ENCODE measurements around the gene ENOX2.

Gene ENOX2

GRCh38 chrX:130909469-130910136 is 6.6 kb upstream of the ENOX2 start:
- Histone ChIP-seq H3K4me1 (ENCODE audit: control insufficient read depth, insufficient read depth, low read length) (no peaks in the 10 kb centered on the region), H3K36me3 (ENCODE audit: control insufficient read depth, insufficient read depth, low read length, severe bottlenecking) (no peaks in the 10 kb centered on the region), H3K9me3 (ENCODE audit: control insufficient read depth, low read length) (no peaks in the 10 kb centered on the region), H3K4me3 (ENCODE audit: low read length) (no peak overlapping the region), H3K27me3 (replicated peaks; ENCODE audit: control insufficient read depth, insufficient read depth, low read length) (peaks cover 13% of the 10 kb centered on the region), H3K9ac (ENCODE audit: low read length) (no peak overlapping the region)
- DNase-seq (ENCODE audit: low read depth) = no peak

DNA sequence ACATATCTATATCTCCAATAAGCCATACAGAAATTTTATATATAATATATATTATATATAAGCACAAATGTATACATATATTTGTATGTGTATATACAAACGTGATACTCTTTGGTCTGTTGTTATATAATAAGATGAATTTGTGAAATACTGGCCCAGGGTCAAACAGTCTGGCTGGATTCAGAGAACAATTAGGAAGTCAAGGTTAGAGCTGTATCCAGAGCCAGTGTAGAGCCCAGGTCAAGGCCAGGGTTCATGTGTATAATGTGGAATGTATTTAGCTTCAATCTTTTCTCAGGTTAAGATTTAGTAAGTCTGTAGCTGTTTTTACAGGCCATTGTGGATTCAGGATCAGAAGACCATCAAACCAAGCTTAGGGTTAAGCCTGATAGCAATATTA is 3.8 kb upstream of the ENOX2 start:
- H3K36me3 ChIP-seq (ENCODE audit: control insufficient read depth, insufficient read depth, low read length, severe bottlenecking) = no peaks in the 10 kb centered on the region
- no peaks in the 10 kb centered on the region for H3K9me3 ChIP-seq (ENCODE audit: control insufficient read depth, low read length)
- H3K27me3 ChIP-seq (replicated peaks; ENCODE audit: control insufficient read depth, insufficient read depth, low read length) = peaks cover 17% of the 10 kb centered on the region
- peaks cover 2% of the 10 kb centered on the region for H3K4me1 ChIP-seq (ENCODE audit: control insufficient read depth, insufficient read depth, low read length)
- no peak for DNase-seq (ENCODE audit: low read depth)
- H3K9ac ChIP-seq (ENCODE audit: low read length) = no peak overlapping the region
- no peak overlapping the region for H3K4me3 ChIP-seq (ENCODE audit: low read length)

DNA sequence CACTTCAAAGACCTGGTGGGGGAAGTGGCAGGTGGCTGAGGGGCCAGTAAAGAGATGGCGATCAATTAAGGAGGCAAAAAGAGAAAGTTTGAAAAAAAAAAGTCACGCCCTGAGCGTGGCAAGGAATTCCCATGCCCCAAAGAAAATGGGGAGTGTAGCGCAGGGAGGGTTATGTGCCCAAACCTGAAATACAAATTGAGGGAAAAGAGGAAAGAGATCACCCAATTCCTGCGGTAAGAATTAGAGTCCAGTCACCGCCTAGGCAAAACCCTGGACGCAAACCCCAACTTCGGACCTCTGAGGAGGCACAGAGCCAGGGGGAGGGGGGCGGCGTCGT is 595 bp downstream of the ENOX2 start:
- Histone ChIP-seq H3K4me1 (ENCODE audit: control insufficient read depth, insufficient read depth, low read length) (peaks cover 8% of the 10 kb centered on the region), H3K4me3 (ENCODE audit: low read length) (peak overlapping the region; percentile 84), H3K9ac (ENCODE audit: low read length) (peak overlapping the region; percentile 86), H3K9me3 (ENCODE audit: control insufficient read depth, low read length) (no peaks in the 10 kb centered on the region), H3K27me3 (replicated peaks; ENCODE audit: control insufficient read depth, insufficient read depth, low read length) (peaks cover 5% of the 10 kb centered on the region), H3K36me3 (ENCODE audit: control insufficient read depth, insufficient read depth, low read length, severe bottlenecking) (no peaks in the 10 kb centered on the region)
- DNase-seq (ENCODE audit: low read depth) = no peak

- H3K9me3 ChIP-seq (ENCODE audit: control insufficient read depth, low read length) = no peaks in the 10 kb centered on the region
- peaks cover 34% of the 10 kb centered on the region for H3K4me1 ChIP-seq (ENCODE audit: control insufficient read depth, insufficient read depth, low read length)
- H3K27me3 ChIP-seq (replicated peaks; ENCODE audit: control insufficient read depth, insufficient read depth, low read length) = no peaks in the 10 kb centered on the region
- no peak for DNase-seq (ENCODE audit: low read depth)
- H3K9ac ChIP-seq (ENCODE audit: low read length) = peak overlapping the region; percentile 5
- H3K36me3 ChIP-seq (ENCODE audit: control insufficient read depth, insufficient read depth, low read length, severe bottlenecking) = no peaks in the 10 kb centered on the region
- H3K4me3 ChIP-seq (ENCODE audit: low read length) = peak overlapping the region; percentile 3
Observed at GRCh38 chrX:130896802-130897501, 6.1 kb downstream of the ENOX2 start.

- no peaks in the 10 kb centered on the region for H3K36me3 ChIP-seq (ENCODE audit: control insufficient read depth, insufficient read depth, low read length, severe bottlenecking)
- H3K9me3 ChIP-seq (ENCODE audit: control insufficient read depth, low read length) = no peaks in the 10 kb centered on the region
- no peaks in the 10 kb centered on the region for H3K27me3 ChIP-seq (replicated peaks; ENCODE audit: control insufficient read depth, insufficient read depth, low read length)
- H3K4me1 ChIP-seq (ENCODE audit: control insufficient read depth, insufficient read depth, low read length) = peaks cover 30% of the 10 kb centered on the region
- H3K4me3 ChIP-seq (ENCODE audit: low read length) = no peak overlapping the region
- peak overlapping the region; percentile 5 for H3K9ac ChIP-seq (ENCODE audit: low read length)
- DNase-seq (ENCODE audit: low read depth) = no peak
Observed at GRCh38 chrX:130896026-130896425, 7.0 kb downstream of the ENOX2 start.

GRCh38 chrX:130895299-130895698 is 7.7 kb downstream of the ENOX2 start:
- Histone ChIP-seq H3K27me3 (replicated peaks; ENCODE audit: control insufficient read depth, insufficient read depth, low read length) (no peaks in the 10 kb centered on the region), H3K4me3 (ENCODE audit: low read length) (no peak overlapping the region), H3K36me3 (ENCODE audit: control insufficient read depth, insufficient read depth, low read length, severe bottlenecking) (no peaks in the 10 kb centered on the region), H3K9ac (ENCODE audit: low read length) (no peak overlapping the region), H3K9me3 (ENCODE audit: control insufficient read depth, low read length) (no peaks in the 10 kb centered on the region), H3K4me1 (ENCODE audit: control insufficient read depth, insufficient read depth, low read length) (peaks cover 30% of the 10 kb centered on the region)
- peak; percentile 38 for DNase-seq (ENCODE audit: low read depth)

DNA sequence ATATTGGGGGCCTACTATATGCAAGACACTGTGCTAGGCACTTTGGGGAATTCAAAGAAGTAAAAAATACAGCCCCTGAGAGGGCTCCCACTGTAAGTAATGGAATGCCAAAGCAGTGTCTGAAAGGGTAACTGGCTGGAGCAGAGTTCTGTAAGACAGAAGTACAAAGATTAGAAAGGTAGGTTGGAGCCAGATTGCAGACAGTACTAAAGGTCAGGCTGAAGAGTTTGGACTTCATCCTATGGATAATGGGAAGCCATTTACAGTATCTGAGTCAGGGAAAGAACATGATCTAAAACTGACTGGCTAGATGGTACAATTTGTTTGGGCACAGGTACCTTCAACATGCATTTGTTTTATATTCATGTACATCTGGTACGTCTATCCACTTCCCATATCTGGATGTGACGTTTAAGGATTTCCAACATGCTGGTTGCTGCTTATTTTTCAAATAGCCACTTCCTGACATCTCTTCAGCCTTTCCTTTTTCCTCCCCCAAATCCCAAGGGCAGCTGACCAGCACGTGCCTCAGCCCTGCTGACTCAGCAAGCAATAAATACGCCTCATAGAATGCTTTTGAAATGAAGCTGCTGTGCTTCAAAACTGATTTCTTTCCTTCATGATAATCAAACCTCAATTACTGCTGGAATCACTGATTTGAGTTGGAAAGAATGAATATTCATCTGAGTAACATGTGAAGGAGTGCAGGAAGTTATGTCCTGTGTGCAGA is 9.5 kb downstream of the ENOX2 start:
- DNase-seq (ENCODE audit: low read depth) = no peak
- Histone ChIP-seq H3K9ac (ENCODE audit: low read length) (no peak overlapping the region), H3K9me3 (ENCODE audit: control insufficient read depth, low read length) (no peaks in the 10 kb centered on the region), H3K4me3 (ENCODE audit: low read length) (no peak overlapping the region), H3K27me3 (replicated peaks; ENCODE audit: control insufficient read depth, insufficient read depth, low read length) (no peaks in the 10 kb centered on the region), H3K36me3 (ENCODE audit: control insufficient read depth, insufficient read depth, low read length, severe bottlenecking) (no peaks in the 10 kb centered on the region), H3K4me1 (ENCODE audit: control insufficient read depth, insufficient read depth, low read length) (peaks cover 30% of the 10 kb centered on the region)

- Histone ChIP-seq H3K27me3 (replicated peaks; ENCODE audit: control insufficient read depth, insufficient read depth, low read length) (no peaks in the 10 kb centered on the region), H3K4me3 (ENCODE audit: low read length) (no peak overlapping the region), H3K36me3 (ENCODE audit: control insufficient read depth, insufficient read depth, low read length, severe bottlenecking) (no peaks in the 10 kb centered on the region), H3K4me1 (ENCODE audit: control insufficient read depth, insufficient read depth, low read length) (no peaks in the 10 kb centered on the region), H3K9ac (ENCODE audit: low read length) (no peak overlapping the region), H3K9me3 (ENCODE audit: control insufficient read depth, low read length) (no peaks in the 10 kb centered on the region)
- DNase-seq (ENCODE audit: low read depth) = no peak
Observed at GRCh38 chrX:130887376-130887775, 15.6 kb downstream of the ENOX2 start.

GRCh38 chrX:130885996-130886395 is 17.0 kb downstream of the ENOX2 start:
- no peak for DNase-seq (ENCODE audit: low read depth)
- Histone ChIP-seq H3K9ac (ENCODE audit: low read length) (no peak overlapping the region), H3K4me3 (ENCODE audit: low read length) (no peak overlapping the region)

GRCh38 chrX:130885508-130885907 is 17.5 kb downstream of the ENOX2 start:
- no peaks in the 10 kb centered on the region for H3K36me3 ChIP-seq (ENCODE audit: control insufficient read depth, insufficient read depth, low read length, severe bottlenecking)
- H3K4me3 ChIP-seq (ENCODE audit: low read length) = no peak overlapping the region
- H3K9me3 ChIP-seq (ENCODE audit: control insufficient read depth, low read length) = no peaks in the 10 kb centered on the region
- no peak for DNase-seq (ENCODE audit: low read depth)
- no peak overlapping the region for H3K9ac ChIP-seq (ENCODE audit: low read length)
- no peaks in the 10 kb centered on the region for H3K27me3 ChIP-seq (replicated peaks; ENCODE audit: control insufficient read depth, insufficient read depth, low read length)
- no peaks in the 10 kb centered on the region for H3K4me1 ChIP-seq (ENCODE audit: control insufficient read depth, insufficient read depth, low read length)

More at GRCh38 chrX:130885996-130886395, 17.0 kb downstream of the ENOX2 start:
- Histone ChIP-seq H3K36me3 (ENCODE audit: control insufficient read depth, insufficient read depth, low read length, severe bottlenecking) (no peaks in the 10 kb centered on the region), H3K4me1 (ENCODE audit: control insufficient read depth, insufficient read depth, low read length) (no peaks in the 10 kb centered on the region), H3K9me3 (ENCODE audit: control insufficient read depth, low read length) (no peaks in the 10 kb centered on the region), H3K27me3 (replicated peaks; ENCODE audit: control insufficient read depth, insufficient read depth, low read length) (no peaks in the 10 kb centered on the region)

DNA sequence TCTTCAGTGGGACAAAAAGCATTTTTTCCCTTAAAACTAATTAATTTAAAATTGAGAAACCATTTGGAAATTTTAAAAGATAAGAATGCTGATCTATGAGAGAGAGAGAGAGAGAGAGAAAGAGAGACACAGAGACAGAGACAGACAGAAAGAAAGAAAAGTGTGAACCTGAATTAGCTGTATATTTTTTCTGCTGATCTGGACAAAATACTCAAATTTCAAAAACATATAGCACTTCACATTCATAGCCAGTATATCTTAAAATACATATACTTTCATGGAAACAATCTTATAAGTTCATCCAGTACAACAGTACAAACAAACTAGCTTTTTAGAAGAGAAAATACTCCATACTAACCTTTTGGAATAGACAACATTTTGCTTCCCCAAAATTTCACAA is 18.4 kb downstream of the ENOX2 start:
- Histone ChIP-seq H3K36me3 (ENCODE audit: control insufficient read depth, insufficient read depth, low read length, severe bottlenecking) (no peaks in the 10 kb centered on the region), H3K9me3 (ENCODE audit: control insufficient read depth, low read length) (no peaks in the 10 kb centered on the region)

More for the DNA sequence above, 18.4 kb downstream of the ENOX2 start:
- no peaks in the 10 kb centered on the region for H3K4me1 ChIP-seq (ENCODE audit: control insufficient read depth, insufficient read depth, low read length)
- no peaks in the 10 kb centered on the region for H3K27me3 ChIP-seq (replicated peaks; ENCODE audit: control insufficient read depth, insufficient read depth, low read length)
- H3K9ac ChIP-seq (ENCODE audit: low read length) = no peak overlapping the region
- DNase-seq (ENCODE audit: low read depth) = no peak
- H3K4me3 ChIP-seq (ENCODE audit: low read length) = no peak overlapping the region

All from adipocyte (in vitro differentiated cells).